ENCODE data around the gene FIBIN. TPM values are rescaled to one million over a fixed set of nuclear protein-coding genes. Genes with fewer than 3 reads are reported as not detected.
"Not testable (repeated sequence)": the region's sequence is repeated elsewhere in the genome, so short reads cannot be mapped to it uniquely, and the experiment has no call there.

FIBIN gene
- total and polyA plus RNA-seq, 2 experiments from 2014 or later = 1.8 to 2.2 TPM

DNA sequence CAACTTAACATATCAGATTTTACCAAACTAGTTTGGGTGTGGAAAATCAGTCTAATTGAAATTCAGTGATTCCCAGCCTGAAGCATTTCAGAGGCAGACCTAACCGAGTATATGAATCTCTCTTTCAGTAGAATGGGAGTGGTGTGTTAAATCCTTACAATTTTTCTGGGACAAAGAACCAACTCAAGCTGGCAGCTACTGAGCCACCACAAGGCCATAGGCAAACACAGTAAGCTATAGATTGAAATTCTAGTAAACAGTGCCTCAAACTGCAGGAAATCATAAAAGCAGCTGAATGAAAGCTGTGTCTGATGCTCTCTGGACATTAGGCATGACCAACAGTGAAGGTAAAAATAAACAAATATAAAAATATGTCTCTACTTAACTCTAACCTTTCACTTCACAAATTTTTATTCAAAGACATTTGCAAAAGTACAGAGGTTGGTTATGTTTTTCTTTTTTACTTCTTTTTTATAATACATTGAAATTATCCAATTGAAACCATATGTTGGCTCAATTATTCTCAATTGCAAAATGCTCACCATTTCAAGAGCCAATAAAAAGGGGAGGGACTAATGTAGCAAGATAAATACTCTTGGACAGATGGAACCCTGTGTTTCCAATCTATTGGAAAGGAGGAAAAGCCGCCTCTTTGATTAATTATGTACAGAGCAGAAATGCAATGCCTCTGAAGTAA lies 35.8 kb upstream of the FIBIN start:
- Histone ChIP-seq H3K27me3 (no peaks in the 10 kb centered on the region), H3K4me3 (no peak overlapping the region), H3K9me3 (ENCODE audit: low read depth) (no peaks in the 10 kb centered on the region), H3K27ac (no peak overlapping the region), H3K36me3 (no peaks in the 10 kb centered on the region), H3K4me1 (ENCODE audit: low read depth) (no peaks in the 10 kb centered on the region)
- TF ChIP-seq, protein P1, sequence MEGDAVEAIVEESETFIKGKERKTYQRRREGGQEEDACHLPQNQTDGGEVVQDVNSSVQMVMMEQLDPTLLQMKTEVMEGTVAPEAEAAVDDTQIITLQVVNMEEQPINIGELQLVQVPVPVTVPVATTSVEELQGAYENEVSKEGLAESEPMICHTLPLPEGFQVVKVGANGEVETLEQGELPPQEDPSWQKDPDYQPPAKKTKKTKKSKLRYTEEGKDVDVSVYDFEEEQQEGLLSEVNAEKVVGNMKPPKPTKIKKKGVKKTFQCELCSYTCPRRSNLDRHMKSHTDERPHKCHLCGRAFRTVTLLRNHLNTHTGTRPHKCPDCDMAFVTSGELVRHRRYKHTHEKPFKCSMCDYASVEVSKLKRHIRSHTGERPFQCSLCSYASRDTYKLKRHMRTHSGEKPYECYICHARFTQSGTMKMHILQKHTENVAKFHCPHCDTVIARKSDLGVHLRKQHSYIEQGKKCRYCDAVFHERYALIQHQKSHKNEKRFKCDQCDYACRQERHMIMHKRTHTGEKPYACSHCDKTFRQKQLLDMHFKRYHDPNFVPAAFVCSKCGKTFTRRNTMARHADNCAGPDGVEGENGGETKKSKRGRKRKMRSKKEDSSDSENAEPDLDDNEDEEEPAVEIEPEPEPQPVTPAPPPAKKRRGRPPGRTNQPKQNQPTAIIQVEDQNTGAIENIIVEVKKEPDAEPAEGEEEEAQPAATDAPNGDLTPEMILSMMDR (IDR thresholded peaks at IDR 0.05; ENCODE audit: low read depth, low read length) = no peak
- no peak for DNase-seq (ENCODE audit: low read depth in 1 of 2, low spot score in 1 of 2)

DNA sequence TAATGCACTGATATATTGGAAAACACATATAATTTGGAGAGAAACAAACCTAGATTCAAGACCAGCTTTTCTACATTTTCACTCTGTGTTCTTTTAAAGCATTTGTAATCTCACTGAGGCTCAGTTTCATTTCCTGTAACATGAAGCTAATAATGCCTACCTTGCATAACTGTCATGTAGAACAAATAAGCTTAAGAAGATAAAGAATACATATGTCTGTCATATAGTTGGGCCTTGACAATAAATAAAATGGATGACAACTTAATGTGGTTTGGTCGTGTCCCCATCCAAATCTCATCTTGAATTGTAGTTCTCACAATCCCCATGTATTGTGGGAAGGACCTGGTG lies 35.2 kb upstream of the FIBIN start:
- H3K4me3 ChIP-seq = no peak overlapping the region
- H3K27me3 ChIP-seq = no peaks in the 10 kb centered on the region
- TF ChIP-seq, protein P1 (IDR thresholded peaks at IDR 0.05; ENCODE audit: low read depth, low read length) = no peak
- no peak for DNase-seq (ENCODE audit: low read depth in 1 of 2, low spot score in 1 of 2)
- H3K9me3 ChIP-seq (ENCODE audit: low read depth) = no peaks in the 10 kb centered on the region
- H3K27ac ChIP-seq = no peak overlapping the region
- no peaks in the 10 kb centered on the region for H3K4me1 ChIP-seq (ENCODE audit: low read depth)
- no peaks in the 10 kb centered on the region for H3K36me3 ChIP-seq

DNA sequence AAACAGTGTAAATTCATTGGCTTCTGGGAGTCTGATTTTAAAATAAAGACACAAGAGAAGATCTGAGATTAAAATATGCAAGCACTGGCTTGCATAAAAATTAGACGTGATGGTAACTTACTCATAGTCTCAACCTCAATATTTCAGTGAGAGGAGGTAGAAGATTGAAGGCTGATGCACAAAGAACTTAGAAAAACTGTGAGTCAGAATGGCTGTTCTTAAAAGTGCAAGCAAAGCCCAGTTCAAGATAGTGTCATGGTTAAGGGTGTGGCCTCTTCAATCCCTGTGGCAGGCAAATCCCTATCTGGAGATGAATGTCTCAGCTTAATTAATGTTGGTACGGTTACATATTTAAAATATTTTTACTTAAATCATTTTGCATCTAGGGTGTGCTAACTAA lies 33.6 kb upstream of the FIBIN start:
- DNase-seq (ENCODE audit: low read depth in 1 of 2, low spot score in 1 of 2) = no peak
- TF ChIP-seq, protein P1 (IDR thresholded peaks at IDR 0.05; ENCODE audit: low read depth, low read length) = no peak
- no peak overlapping the region for H3K4me3 ChIP-seq
- H3K27me3 ChIP-seq = no peaks in the 10 kb centered on the region
- no peaks in the 10 kb centered on the region for H3K4me1 ChIP-seq (ENCODE audit: low read depth)
- H3K27ac ChIP-seq = no peak overlapping the region
- H3K9me3 ChIP-seq (ENCODE audit: low read depth) = no peaks in the 10 kb centered on the region
- H3K36me3 ChIP-seq = no peaks in the 10 kb centered on the region

DNA sequence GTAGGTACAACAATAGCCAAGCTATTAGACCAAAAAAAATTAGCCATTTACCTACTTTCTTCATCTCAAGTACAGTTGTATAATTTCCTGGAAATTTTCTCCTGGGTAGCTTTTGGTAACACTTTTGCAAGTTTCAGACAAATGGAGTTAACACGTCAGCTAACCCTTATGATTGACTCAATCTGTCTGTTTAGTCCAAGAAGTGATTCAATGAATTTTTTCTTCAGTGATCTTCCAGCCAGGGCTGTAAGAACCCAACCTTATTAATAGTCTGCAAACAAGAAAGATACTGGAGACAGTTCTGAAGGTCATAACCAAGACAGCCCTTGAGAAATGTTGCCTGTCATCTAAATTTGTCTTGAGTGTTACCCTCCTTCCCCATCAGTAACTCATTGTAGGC lies 30.1 kb upstream of the FIBIN start:
- H3K36me3 ChIP-seq = no peaks in the 10 kb centered on the region
- no peak overlapping the region for H3K27ac ChIP-seq
- TF ChIP-seq, protein P1 (IDR thresholded peaks at IDR 0.05; ENCODE audit: low read depth, low read length) = no peak
- H3K4me3 ChIP-seq = no peak overlapping the region
- H3K27me3 ChIP-seq = no peaks in the 10 kb centered on the region
- peak in 1 of 2 donors; percentile 38 for DNase-seq (ENCODE audit: low read depth in 1 of 2, low spot score in 1 of 2)
- H3K9me3 ChIP-seq (ENCODE audit: low read depth) = no peaks in the 10 kb centered on the region
- H3K4me1 ChIP-seq (ENCODE audit: low read depth) = no peaks in the 10 kb centered on the region

DNA sequence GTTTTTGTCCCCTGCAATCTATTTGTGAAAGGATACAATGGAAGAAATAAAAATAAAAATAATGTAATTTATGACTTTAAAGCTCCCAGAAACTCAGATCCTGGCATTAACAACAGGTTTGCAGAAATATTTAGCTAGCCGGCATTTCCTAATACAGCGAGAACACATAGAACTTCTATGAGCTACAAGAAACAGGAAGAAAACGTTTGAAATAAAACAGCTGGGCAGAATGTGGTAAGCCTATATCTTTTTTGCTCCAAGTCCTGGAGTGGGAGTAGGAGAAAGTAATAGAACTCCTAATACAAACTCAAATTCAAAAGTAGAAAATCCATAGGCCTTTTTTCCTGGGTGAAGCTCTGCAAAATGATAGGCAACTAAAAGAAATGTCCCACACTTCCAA lies 29.6 kb upstream of the FIBIN start:
- H3K27me3 ChIP-seq = no peaks in the 10 kb centered on the region
- no peak overlapping the region for H3K27ac ChIP-seq
- no peak overlapping the region for H3K4me3 ChIP-seq
- DNase-seq (ENCODE audit: low read depth in 1 of 2, low spot score in 1 of 2) = peak in 1 of 2 donors; percentile 83
- TF ChIP-seq, protein P1 (IDR thresholded peaks at IDR 0.05; ENCODE audit: low read depth, low read length) = no peak
- H3K4me1 ChIP-seq (ENCODE audit: low read depth) = no peaks in the 10 kb centered on the region
- no peaks in the 10 kb centered on the region for H3K36me3 ChIP-seq
- no peaks in the 10 kb centered on the region for H3K9me3 ChIP-seq (ENCODE audit: low read depth)

DNA sequence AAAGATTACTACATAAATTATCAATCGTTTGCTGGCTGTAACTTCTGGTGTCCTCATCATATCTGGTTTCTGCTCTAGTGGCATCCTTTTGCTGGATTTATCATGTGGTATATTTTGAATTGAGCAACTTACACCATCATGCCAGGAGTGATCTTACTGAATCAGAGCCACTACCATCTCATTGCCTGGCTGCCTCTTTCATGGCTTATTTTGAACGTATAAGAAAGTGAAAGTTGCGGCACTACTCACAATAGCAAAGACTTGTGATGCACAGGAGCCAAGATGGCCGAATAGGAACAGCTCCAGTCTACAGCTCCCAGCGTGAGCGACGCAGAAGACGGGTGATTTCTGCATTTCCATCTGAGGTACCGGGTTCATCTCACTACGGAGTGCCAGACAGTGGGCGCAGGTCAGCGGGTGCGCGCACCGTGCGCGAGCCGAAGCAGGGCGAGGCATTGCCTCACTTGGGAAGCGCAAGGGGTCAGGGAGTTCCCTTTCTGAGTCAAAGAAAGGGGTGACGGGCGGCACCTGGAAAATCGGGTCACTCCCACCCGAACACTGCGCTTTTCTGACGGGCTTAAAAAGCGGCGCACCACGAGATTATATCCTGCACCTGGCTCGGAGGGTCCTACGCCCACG lies 28.9 kb upstream of the FIBIN start:
- H3K4me1 ChIP-seq (ENCODE audit: low read depth); H3K36me3 ChIP-seq; H3K4me3 ChIP-seq; H3K9me3 ChIP-seq (ENCODE audit: low read depth); H3K27me3 ChIP-seq; H3K27ac ChIP-seq: not testable (repeated sequence)
- DNase-seq (ENCODE audit: low read depth in 1 of 2, low spot score in 1 of 2) = peak in 1 of 2 donors; percentile 46

All from cardiac muscle cell (in vitro differentiated cells and primary cell).